A673 (cell line): Measurements from ENCODE around the gene CREB1. TPM values are rescaled to one million over a fixed set of nuclear protein-coding genes. Genes with fewer than 3 reads are reported as not detected.

Experiments used
- BruUV-seq: library from RNA; stranded (reverse); fragments of 400-500 nt; replicated peaks from 2 replicates; lab custom pipeline; 2021; lab: Mats Ljungman, UMichigan
- CTCF ChIA-PET: fragments of 300-600 bp; sonication (Branson Sonifier 250); formaldehyde crosslinking; loops from one replicate; lab custom pipeline; 2022; ENCODE audit warnings: antibody characterized with exemption; lab: Charles Lee
- POLR2A ChIA-PET: fragments of 300-600 bp; sonication (Branson Sonifier 250); formaldehyde crosslinking; loops from one replicate; lab custom pipeline; 2022; ENCODE audit warnings: antibody characterized with exemption; ENCODE audit not compliant: low non-redundant PET; lab: Charles Lee
- DNase-seq: peaks from one replicate; pipeline ENCODE4 v3.0.0-alpha.2; 2015; ENCODE audit warnings: low spot score
- H3K27ac ChIP-seq: fragments of 200-600 bp; sonication (generic); 2 replicates; pipeline ENCODE4 v1.5.1; 2016; ENCODE audit warnings: mixed run types, low read depth, mild to moderate bottlenecking, mixed read lengths, antibody characterized with exemption, low read length; ENCODE audit not compliant: poor library complexity, severe bottlenecking
- H3K27me3 ChIP-seq: fragments of 200-600 bp; sonication (generic); replicated peaks from 2 replicates; pipeline ENCODE4 v1.6.1; 2017; ENCODE audit warnings: mixed run types, low read depth, mild to moderate bottlenecking, mixed read lengths, antibody characterized with exemption, low read length; ENCODE audit not compliant: insufficient read depth, poor library complexity
- H3K36me3 ChIP-seq: fragments of 200-600 bp; sonication (generic); 2 replicates; pipeline ENCODE4 v1.6.1; 2016; ENCODE audit warnings: mixed run types, mild to moderate bottlenecking, mixed read lengths, antibody characterized with exemption, low read length; ENCODE audit not compliant: insufficient read depth, poor library complexity, severe bottlenecking
- H3K4me1 ChIP-seq: fragments of 200-600 bp; sonication (generic); 2 replicates; pipeline ENCODE4 v1.6.1; 2017; ENCODE audit warnings: mixed run types, mild to moderate bottlenecking, mixed read lengths, antibody characterized with exemption, low read length; ENCODE audit not compliant: insufficient read depth, poor library complexity, severe bottlenecking
- H3K4me3 ChIP-seq: fragments of 200-600 bp; sonication (generic); 2 replicates; pipeline ENCODE4 v1.5.1; 2016; ENCODE audit warnings: low read depth, mixed run types, mild to moderate bottlenecking, mixed read lengths, low read length; ENCODE audit not compliant: poor library complexity, severe bottlenecking
- H3K9me3 ChIP-seq: fragments of 200-600 bp; sonication (generic); 2 replicates; pipeline ENCODE4 v1.6.1; 2016; ENCODE audit warnings: mixed run types, low read depth, mild to moderate bottlenecking, mixed read lengths, antibody characterized with exemption, low read length; ENCODE audit not compliant: poor library complexity, severe bottlenecking
- CTCF ChIP-seq: fragments of 300-800, 200-600 bp; sonication (generic); conservative IDR thresholded peaks from 2 replicates; pipeline ENCODE4 v1.5.1; 2017; ENCODE audit warnings: low read depth, mild to moderate bottlenecking, antibody characterized with exemption, low read length, moderate library complexity, mixed read lengths
- EZH2 ChIP-seq: fragments of 200-600 bp; sonication (generic); IDR thresholded peaks from 2 replicates; pipeline ENCODE4 v1.6.1; 2017; ENCODE audit warnings: borderline replicate concordance, low read depth, mild to moderate bottlenecking, mixed read lengths, antibody characterized with exemption, low read length; ENCODE audit not compliant: poor library complexity, severe bottlenecking
- intact Hi-C: fragments of 100-400 bp; cut with micrococcal nuclease; formaldehyde crosslinking; loops from one replicate; pipeline ENCODE4 v1.10.0; 2022; ENCODE audit not compliant: unreplicated experiment
- total RNA-seq: library from RNA; stranded (reverse); gene quantifications from 2 replicates; pipeline ENCODE4 v1.2.3, GENCODE V29; 2021

Gene CREB1
- total RNA-seq, 1 experiment from 2014 or later: 78.5 TPM

GRCh38 chr2:207558079-207558491, 28.3 kb downstream of the CREB1 start:
- no peak for TF ChIP-seq EZH2
- no peak for TF ChIP-seq CTCF
- Histone ChIP-seq H3K4me1 (peaks cover 7% of the 10 kb centered on the region), H3K4me3 (no peak overlapping the region), H3K9me3 (no peaks in the 10 kb centered on the region), H3K36me3 (peaks cover 18% of the 10 kb centered on the region), H3K27ac (no peak overlapping the region), H3K27me3 (no peaks in the 10 kb centered on the region)
- ChIA-PET CTCF (no interaction called here), POLR2A (no interaction called here)
- peak; percentile 8 for DNase-seq
- intact Hi-C loops: no loop called here
- no TSS peak for BruUV-seq

GRCh38 chr2:207561386-207562080, 31.8 kb downstream of the CREB1 start:
- CTCF ChIA-PET: no interaction called here

GRCh38 chr2:207565736-207566500, 36.2 kb downstream of the CREB1 start:
- no TSS peak for BruUV-seq
- Histone ChIP-seq H3K27ac (no peak overlapping the region), H3K4me1 (no peaks in the 10 kb centered on the region), H3K27me3 (no peaks in the 10 kb centered on the region), H3K36me3 (peaks cover 35% of the 10 kb centered on the region), H3K4me3 (no peak overlapping the region), H3K9me3 (no peaks in the 10 kb centered on the region)
- TF ChIP-seq EZH2: no peak
- no peak for TF ChIP-seq CTCF
- POLR2A ChIA-PET: no interaction called here
- CTCF ChIA-PET: no interaction called here
- intact Hi-C loops: no loop called here
- no peak for DNase-seq

More at GRCh38 chr2:207561386-207562080, 31.8 kb downstream of the CREB1 start:
- no peak overlapping the region for H3K27ac ChIP-seq
- H3K27me3 ChIP-seq: no peaks in the 10 kb centered on the region
- POLR2A ChIA-PET: no interaction called here
- H3K36me3 ChIP-seq: peaks cover 23% of the 10 kb centered on the region
- peaks cover 7% of the 10 kb centered on the region for H3K4me1 ChIP-seq
- H3K9me3 ChIP-seq: no peaks in the 10 kb centered on the region
- no peak for TF ChIP-seq CTCF
- TF ChIP-seq EZH2: no peak
- H3K4me3 ChIP-seq: no peak overlapping the region
- no TSS peak for BruUV-seq
- DNase-seq: no peak
- intact Hi-C loops: no loop called here
